ENCODE measurements around the gene MGME1. TPM values are rescaled to one million over a fixed set of nuclear protein-coding genes. Genes with fewer than 3 reads are reported as not detected.

The MGME1 gene
- total and polyA plus RNA-seq, 2 of the 13 experiments (the other 11 are each of a cell fraction or from before 2014, with no cell fraction given): 36.7 to 66.6 TPM

GRCh38 chr20:17958373-17959256 lies 10.2 kb upstream of the MGME1 start (continued):
- TF ChIP-seq, protein P1, sequence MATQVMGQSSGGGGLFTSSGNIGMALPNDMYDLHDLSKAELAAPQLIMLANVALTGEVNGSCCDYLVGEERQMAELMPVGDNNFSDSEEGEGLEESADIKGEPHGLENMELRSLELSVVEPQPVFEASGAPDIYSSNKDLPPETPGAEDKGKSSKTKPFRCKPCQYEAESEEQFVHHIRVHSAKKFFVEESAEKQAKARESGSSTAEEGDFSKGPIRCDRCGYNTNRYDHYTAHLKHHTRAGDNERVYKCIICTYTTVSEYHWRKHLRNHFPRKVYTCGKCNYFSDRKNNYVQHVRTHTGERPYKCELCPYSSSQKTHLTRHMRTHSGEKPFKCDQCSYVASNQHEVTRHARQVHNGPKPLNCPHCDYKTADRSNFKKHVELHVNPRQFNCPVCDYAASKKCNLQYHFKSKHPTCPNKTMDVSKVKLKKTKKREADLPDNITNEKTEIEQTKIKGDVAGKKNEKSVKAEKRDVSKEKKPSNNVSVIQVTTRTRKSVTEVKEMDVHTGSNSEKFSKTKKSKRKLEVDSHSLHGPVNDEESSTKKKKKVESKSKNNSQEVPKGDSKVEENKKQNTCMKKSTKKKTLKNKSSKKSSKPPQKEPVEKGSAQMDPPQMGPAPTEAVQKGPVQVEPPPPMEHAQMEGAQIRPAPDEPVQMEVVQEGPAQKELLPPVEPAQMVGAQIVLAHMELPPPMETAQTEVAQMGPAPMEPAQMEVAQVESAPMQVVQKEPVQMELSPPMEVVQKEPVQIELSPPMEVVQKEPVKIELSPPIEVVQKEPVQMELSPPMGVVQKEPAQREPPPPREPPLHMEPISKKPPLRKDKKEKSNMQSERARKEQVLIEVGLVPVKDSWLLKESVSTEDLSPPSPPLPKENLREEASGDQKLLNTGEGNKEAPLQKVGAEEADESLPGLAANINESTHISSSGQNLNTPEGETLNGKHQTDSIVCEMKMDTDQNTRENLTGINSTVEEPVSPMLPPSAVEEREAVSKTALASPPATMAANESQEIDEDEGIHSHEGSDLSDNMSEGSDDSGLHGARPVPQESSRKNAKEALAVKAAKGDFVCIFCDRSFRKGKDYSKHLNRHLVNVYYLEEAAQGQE (IDR thresholded peaks at IDR 0.05; ENCODE audit: borderline replicate concordance in 1 of 2, low read depth in 1 of 2, low read length in 2 of 2): peak in 1 of 2 experiments; percentile 39; a peak in 1 of 4 replicates
- TF ChIP-seq, protein P2, sequence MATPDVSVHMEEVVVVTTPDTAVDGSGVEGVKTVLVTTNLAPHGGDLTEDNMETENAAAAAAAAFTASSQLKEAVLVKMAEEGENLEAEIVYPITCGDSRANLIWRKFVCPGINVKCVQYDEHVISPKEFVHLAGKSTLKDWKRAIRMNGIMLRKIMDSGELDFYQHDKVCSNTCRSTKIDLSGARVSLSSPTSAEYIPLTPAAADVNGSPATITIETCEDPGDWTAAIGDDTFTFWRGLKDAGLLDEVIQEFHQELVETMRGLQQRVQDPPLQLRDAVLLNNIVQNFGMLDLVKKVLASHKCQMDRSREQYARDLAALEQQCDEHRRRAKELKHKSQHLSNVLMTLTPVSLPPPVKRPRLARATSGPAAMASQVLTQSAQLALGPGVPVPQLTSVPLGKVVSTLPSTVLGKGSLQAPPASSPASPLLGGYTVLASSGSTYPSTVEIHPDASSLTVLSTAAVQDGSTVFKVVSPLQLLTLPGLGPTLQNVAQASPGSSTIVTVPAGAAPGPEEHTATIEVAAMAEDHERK (CRISPR knock-in tag; IDR thresholded peaks at IDR 0.05; ENCODE audit: low read depth): no peak
- TF ChIP-seq TCF7L2 (IDR thresholded peaks at IDR 0.05; ENCODE audit: low read depth, low read length): 0 out of 2 replicates have a peak, but pooled peaks have one; percentile 29
- no peak for TF ChIP-seq ESRRA (CRISPR knock-in tag; IDR thresholded peaks at IDR 0.05; ENCODE audit: low read depth)
- no peak for TF ChIP-seq MAZ (IDR thresholded peaks at IDR 0.05; ENCODE audit: borderline replicate concordance, low read depth, low read length)
- no peak for TF ChIP-seq MAZ (CRISPR knock-in tag; IDR thresholded peaks at IDR 0.05; ENCODE audit: low read depth)
- 0 out of 2 replicates have a peak, but pooled peaks have one; percentile 19 for TF ChIP-seq ATF3 (CRISPR knock-in tag; IDR thresholded peaks at IDR 0.05)
- TF ChIP-seq BATF2 (CRISPR knock-in tag; IDR thresholded peaks at IDR 0.05): no peak
- no peak for TF ChIP-seq SP1 (IDR thresholded peaks at IDR 0.05)
- no peak for TF ChIP-seq SP1 (CRISPR knock-in tag; IDR thresholded peaks at IDR 0.05)
- no peak for TF ChIP-seq CBX1 (IDR thresholded peaks at IDR 0.05; ENCODE audit: low read depth)
- no peak for TF ChIP-seq FLYWCH1 (CRISPR knock-in tag; IDR thresholded peaks at IDR 0.05)
- no peak for TF ChIP-seq BRCA1 (CRISPR knock-in tag; IDR thresholded peaks at IDR 0.05)
- TF ChIP-seq, protein P3, sequence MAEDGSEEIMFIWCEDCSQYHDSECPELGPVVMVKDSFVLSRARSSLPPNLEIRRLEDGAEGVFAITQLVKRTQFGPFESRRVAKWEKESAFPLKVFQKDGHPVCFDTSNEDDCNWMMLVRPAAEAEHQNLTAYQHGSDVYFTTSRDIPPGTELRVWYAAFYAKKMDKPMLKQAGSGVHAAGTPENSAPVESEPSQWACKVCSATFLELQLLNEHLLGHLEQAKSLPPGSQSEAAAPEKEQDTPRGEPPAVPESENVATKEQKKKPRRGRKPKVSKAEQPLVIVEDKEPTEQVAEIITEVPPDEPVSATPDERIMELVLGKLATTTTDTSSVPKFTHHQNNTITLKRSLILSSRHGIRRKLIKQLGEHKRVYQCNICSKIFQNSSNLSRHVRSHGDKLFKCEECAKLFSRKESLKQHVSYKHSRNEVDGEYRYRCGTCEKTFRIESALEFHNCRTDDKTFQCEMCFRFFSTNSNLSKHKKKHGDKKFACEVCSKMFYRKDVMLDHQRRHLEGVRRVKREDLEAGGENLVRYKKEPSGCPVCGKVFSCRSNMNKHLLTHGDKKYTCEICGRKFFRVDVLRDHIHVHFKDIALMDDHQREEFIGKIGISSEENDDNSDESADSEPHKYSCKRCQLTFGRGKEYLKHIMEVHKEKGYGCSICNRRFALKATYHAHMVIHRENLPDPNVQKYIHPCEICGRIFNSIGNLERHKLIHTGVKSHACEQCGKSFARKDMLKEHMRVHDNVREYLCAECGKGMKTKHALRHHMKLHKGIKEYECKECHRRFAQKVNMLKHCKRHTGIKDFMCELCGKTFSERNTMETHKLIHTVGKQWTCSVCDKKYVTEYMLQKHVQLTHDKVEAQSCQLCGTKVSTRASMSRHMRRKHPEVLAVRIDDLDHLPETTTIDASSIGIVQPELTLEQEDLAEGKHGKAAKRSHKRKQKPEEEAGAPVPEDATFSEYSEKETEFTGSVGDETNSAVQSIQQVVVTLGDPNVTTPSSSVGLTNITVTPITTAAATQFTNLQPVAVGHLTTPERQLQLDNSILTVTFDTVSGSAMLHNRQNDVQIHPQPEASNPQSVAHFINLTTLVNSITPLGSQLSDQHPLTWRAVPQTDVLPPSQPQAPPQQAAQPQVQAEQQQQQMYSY (CRISPR knock-in tag; IDR thresholded peaks at IDR 0.05): 0 out of 2 replicates have a peak, but pooled peaks have one; percentile 32
- TF ChIP-seq SALL1 (CRISPR knock-in tag; IDR thresholded peaks at IDR 0.05): 0 out of 2 replicates have a peak, but pooled peaks have one; percentile 67
- TF ChIP-seq IKZF5 (CRISPR knock-in tag; IDR thresholded peaks at IDR 0.05): peak; percentile 43; the same call in 1 of the 2 replicates
- TF ChIP-seq ZNF543 (CRISPR knock-in tag; IDR thresholded peaks at IDR 0.05): no peak
- peak; percentile 92 for TF ChIP-seq TCF7 (IDR thresholded peaks at IDR 0.05; ENCODE audit: low read depth)

Measured in HepG2 (cell line).